Activated CD8-positive, alpha-beta memory T cell treated with anti-CD3 and anti-CD28 coated beads, Interleukin-2, amount 10 ng/mL, durations not matched to agents 7 days and 5 days (primary cell): ENCODE results near the gene NR4A1. TPM values are rescaled to one million over a fixed set of nuclear protein-coding genes. Genes with fewer than 3 reads are reported as not detected.

ENCODE experiments used
- ATAC-seq: fragments of 150-1000 bp; cut with Tn5 transposase; one replicate; pipeline ENCODE4 v1.10.0; 2021; ENCODE audit warnings: moderate library complexity
- CTCF ChIA-PET: fragments of 350-600 bp; sonication (Branson Sonifier 250); formaldehyde crosslinking; loops from one replicate; lab custom pipeline; 2021; ENCODE audit warnings: antibody characterized with exemption; lab: Charles Lee
- DNase-seq: peaks from one replicate; pipeline ENCODE4 v3.0.0-alpha.2; 2020
- H3K27ac Mint-ChIP-seq: one replicate; pipeline ENCODE4 v1.8.0; 2021; ENCODE audit warnings: mild to moderate bottlenecking, mixed read lengths
- H3K27me3 Mint-ChIP-seq: one replicate; pipeline ENCODE4 v1.8.0; 2021; ENCODE audit warnings: mixed read lengths
- H3K36me3 Mint-ChIP-seq: one replicate; pipeline ENCODE4 v1.8.0; 2021; ENCODE audit warnings: mild to moderate bottlenecking, mixed read lengths
- H3K4me1 Mint-ChIP-seq: one replicate; pipeline ENCODE4 v1.8.0; 2021; ENCODE audit warnings: mixed read lengths
- H3K4me3 Mint-ChIP-seq: one replicate; pipeline ENCODE4 v1.8.0; 2021; ENCODE audit warnings: mild to moderate bottlenecking, moderate library complexity, mixed read lengths
- H3K9me3 Mint-ChIP-seq: one replicate; pipeline ENCODE4 v1.8.0; 2022; ENCODE audit warnings: low read depth, mixed read lengths
- total RNA-seq, 2 experiments: library from RNA; stranded (reverse); gene quantifications; one replicate each; pipeline ENCODE4 v1.2.3, GENCODE V29; 2021

NR4A1 gene
- total RNA-seq, 2 experiments from 2014 or later = 8.4 to 41.8 TPM

DNA sequence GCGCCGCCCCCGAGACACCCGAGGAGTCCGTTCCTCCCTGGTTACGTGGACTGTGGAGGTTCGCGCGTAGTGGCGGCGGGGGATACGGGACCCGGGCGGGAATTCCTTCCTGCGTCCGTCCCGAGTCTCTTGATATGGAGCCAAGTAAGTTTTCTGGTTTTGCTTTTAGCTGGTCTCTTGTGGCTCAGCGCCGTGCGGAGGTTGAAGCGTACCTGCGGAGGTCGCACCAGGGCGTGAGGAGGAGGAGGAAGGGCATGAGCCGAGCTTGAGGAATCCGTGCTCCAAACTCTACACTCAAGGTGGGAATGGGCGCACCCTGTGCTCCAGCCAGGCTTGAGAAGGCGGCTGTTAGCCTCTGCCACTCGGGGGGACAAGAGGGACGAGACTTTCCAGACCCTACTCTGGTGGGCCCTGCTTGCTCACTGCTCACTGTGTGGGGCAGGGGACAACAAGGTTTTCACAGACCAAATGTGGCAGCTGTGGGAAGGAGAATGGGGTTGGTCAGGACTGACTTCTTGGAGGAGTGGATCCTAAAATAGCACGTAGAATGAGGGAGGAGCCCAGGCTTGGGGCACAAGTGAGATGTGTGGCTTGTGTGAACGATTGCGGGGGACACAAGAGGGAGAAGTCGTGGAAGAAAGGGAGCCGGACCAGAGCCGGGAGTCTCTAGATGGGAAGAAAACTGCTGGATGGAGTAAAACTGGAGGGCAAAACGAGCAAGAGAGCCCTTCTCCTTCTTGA lies 19.1 kb downstream of the NR4A1 start:
- Mint-ChIP-seq H3K36me3 (peaks cover 17% of the 10 kb centered on the region), H3K27ac (peak overlapping the region; percentile 98), H3K4me1 (peaks cover 62% of the 10 kb centered on the region), H3K27me3 (no peaks in the 10 kb centered on the region), H3K4me3 (peak overlapping the region; percentile 95), H3K9me3 (no peaks in the 10 kb centered on the region)
- DNase-seq (no peak), ATAC-seq (no peak)
- CTCF ChIA-PET = interaction anchor here (0.7 to 16.2 kb wide), 13 partner anchors 9 to 77 kb away, joined by 3 to 404 read pairs (median 6); partner anchors contain the start of gene NR4A1

DNA sequence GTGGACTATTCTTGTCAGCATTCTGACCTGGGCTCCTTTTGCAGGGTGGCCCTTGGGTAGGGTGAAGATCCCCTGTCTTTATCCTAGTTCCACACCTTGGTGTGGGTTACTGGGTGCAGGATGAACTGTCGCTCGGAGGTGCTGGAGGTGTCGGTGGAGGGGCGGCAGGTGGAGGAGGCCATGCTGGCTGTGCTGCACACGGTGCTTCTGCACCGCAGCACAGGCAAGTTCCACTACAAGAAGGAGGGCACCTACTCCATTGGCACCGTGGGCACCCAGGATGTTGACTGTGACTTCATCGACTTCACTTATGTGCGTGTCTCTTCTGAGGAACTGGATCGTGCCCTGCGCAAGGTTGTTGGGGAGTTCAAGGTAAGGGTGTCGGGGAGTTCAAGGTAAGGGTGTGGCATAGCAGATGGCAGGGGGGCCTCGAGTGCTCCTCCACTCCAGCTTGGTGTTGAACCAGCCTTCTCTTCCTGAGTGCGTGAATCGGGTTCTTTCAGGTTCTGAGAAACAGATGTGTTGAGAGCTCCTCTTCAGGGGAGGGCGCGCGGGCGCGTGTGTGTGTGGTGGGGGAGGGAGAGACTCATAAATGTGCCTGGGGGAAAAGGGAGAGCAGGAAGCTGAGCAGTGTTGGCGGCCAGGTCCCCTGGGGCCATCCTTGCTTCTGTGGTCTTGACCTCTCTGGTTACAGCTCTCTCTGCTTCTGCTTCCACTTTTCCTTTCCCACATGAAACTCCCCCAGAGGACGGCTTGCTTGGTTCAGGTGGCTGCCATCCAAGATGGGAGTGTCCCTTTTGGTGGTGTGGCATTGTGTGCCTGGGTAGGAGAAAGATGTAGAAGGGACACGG lies 22.5 kb downstream of the NR4A1 start:
- H3K27ac Mint-ChIP-seq = peak overlapping the region; percentile 13
- CTCF ChIA-PET = interaction anchor here (1.3 to 16.2 kb wide), 3 partner anchors 9 to 46 kb away, joined by 4 to 404 read pairs (median 78); no protein-coding TSS in a partner anchor
- ATAC-seq (no peak), DNase-seq (no peak)
- H3K4me1 Mint-ChIP-seq = peaks cover 46% of the 10 kb centered on the region
- H3K9me3 Mint-ChIP-seq = no peaks in the 10 kb centered on the region
- no peak overlapping the region for H3K4me3 Mint-ChIP-seq
- H3K36me3 Mint-ChIP-seq = peaks cover 24% of the 10 kb centered on the region
- no peaks in the 10 kb centered on the region for H3K27me3 Mint-ChIP-seq

DNA sequence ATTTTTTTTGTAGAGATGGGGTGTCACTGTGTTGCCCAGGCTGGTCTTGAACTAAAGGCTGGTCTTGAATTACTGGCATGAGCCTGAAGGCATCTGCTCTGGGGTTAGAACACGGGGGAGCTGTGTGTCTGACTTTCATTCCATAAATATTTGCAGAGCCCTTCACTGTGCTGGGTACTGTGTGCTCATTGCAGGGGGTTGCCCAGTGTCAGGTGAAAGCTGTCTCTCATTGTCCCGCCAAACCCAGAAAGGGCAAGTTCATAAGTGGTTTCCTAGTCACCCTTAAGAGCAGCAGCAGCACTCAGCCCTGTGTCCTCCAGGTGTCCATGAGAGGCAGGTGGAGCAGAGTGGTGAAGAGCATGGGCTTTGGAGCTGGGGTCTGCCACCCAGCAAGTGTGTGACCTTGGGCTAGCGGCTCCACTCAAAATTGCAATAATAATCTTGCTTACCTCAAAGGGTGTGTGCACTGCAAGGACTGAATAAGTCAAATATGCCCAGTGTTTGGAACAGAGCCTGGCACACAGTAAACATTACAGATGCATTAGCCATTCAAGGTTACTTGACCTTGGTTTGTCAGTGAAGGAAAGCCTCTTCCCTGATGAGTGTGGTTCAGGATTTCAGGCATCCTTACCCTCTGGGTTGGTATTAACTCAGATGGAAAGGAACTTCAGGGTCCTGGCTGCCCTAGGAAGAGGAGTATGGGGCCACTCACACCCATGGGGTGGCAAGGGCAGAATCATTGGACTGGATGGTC lies 23.9 kb downstream of the NR4A1 start:
- H3K4me1 Mint-ChIP-seq = peaks cover 37% of the 10 kb centered on the region
- H3K4me3 Mint-ChIP-seq = no peak overlapping the region
- DNase-seq (no peak), ATAC-seq (no peak)
- no peak overlapping the region for H3K27ac Mint-ChIP-seq
- CTCF ChIA-PET = interaction anchor here (1.2 to 15.9 kb wide), 2 partner anchors 36 to 49 kb away, joined by 3 to 410 read pairs; no protein-coding TSS in a partner anchor
- no peaks in the 10 kb centered on the region for H3K9me3 Mint-ChIP-seq
- H3K36me3 Mint-ChIP-seq = peaks cover 23% of the 10 kb centered on the region
- H3K27me3 Mint-ChIP-seq = no peaks in the 10 kb centered on the region

DNA sequence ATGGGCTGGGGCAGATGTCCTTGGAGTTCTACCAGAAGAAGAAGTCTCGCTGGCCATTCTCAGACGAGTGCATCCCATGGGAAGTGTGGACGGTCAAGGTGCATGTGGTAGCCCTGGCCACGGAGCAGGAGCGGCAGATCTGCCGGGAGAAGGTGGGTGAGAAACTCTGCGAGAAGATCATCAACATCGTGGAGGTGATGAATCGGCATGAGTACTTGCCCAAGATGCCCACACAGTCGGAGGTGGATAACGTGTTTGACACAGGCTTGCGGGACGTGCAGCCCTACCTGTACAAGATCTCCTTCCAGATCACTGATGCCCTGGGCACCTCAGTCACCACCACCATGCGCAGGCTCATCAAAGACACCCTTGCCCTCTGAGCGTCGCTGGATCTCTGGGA lies 25.6 kb downstream of the NR4A1 start:
- Mint-ChIP-seq H3K36me3 (peaks cover 23% of the 10 kb centered on the region), H3K4me1 (peaks cover 23% of the 10 kb centered on the region), H3K27ac (no peak overlapping the region), H3K9me3 (no peaks in the 10 kb centered on the region), H3K27me3 (no peaks in the 10 kb centered on the region), H3K4me3 (no peak overlapping the region)
- CTCF ChIA-PET = interaction anchor here (1.9 to 15.9 kb wide), 2 partner anchors 44 to 51 kb away, joined by 5 to 410 read pairs; no protein-coding TSS in a partner anchor
- no peak for DNase-seq
- no peak for ATAC-seq

DNA sequence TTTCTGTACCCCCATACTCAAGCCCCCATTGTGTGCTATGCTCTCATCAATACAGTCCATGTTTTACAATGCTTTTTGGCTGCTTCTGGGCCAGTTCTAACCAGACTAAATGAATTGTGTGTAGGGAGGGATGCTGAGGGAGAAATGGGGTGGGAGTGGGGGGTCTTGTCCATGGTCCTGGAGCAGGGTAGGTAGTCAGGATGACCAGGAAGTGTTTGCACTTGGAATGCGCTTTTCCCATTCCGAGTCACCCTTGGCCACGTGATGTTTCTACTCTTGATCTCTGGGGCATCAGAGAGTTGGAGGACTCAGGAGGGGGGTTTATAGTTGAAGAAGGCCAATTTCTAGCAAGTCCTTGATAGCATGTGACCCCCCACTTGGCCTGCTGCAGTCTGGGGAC lies 27.0 kb downstream of the NR4A1 start:
- no peak overlapping the region for H3K4me3 Mint-ChIP-seq
- no peak for DNase-seq
- no peak overlapping the region for H3K27ac Mint-ChIP-seq
- peaks cover 12% of the 10 kb centered on the region for H3K4me1 Mint-ChIP-seq
- no peaks in the 10 kb centered on the region for H3K27me3 Mint-ChIP-seq
- H3K36me3 Mint-ChIP-seq = peaks cover 16% of the 10 kb centered on the region
- CTCF ChIA-PET = interaction anchor here (2.4 to 15.9 kb wide), 2 partner anchors 42 to 53 kb away, joined by 5 to 410 read pairs; no protein-coding TSS in a partner anchor
- ATAC-seq = no peak
- H3K9me3 Mint-ChIP-seq = no peaks in the 10 kb centered on the region

DNA sequence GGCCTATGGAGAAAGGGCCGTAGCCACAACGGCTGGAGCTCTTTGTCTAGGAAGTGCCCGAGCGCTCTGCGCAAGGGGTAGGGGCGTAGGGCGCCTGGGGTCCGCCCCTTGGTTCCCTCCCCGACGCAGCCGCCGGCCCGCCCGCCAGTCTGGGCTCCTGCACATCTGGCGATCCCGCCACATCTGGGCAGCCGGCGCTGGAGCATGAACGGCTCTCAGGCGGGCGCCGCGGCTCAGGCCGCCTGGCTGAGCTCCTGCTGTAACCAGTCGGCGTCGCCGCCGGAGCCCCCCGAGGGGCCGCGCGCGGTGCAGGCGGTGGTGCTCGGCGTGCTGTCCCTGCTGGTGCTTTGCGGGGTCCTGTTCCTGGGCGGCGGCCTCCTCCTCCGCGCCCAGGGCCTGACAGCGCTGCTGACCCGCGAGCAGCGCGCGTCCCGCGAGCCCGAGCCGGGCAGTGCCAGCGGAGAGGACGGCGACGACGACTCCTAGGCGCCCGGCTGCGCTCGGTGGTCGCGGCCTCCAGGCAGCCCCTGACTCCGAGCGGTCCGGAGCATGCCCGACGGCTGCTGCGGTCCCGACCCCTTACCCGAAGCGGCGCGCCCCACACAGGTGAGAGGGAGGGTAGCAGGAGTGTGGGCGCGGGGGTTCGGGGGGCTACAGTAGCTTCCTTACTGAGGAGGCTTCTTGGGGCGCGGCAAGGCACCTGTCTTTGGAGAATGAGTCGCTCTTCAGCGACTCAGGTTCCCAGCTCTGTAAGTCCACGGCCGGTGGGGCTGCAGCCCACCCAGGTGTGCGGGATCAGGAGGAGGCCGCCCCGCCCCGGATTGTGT lies 28.5 kb downstream of the NR4A1 start, which contains the start of gene SMIM41:
TSS of gene SMIM41 (plus strand) at position 129 of the 827 bp plus-strand sequence. CDS start at position 205, 76 bp downstream.
- Mint-ChIP-seq H3K9me3 (no peaks in the 10 kb centered on the region), H3K4me3 (no peak within 1 kb of the TSS), H3K4me1 (peaks cover 4% of the 10 kb centered on the region), H3K27me3 (no peaks in the 10 kb centered on the region), H3K27ac (no peak within 1 kb of the TSS), H3K36me3 (peaks cover 7% of the 10 kb centered on the region)
- CTCF ChIA-PET = interaction anchor here (0.6 to 15.9 kb wide), 5 partner anchors 9 to 54 kb away, joined by 3 to 410 read pairs (median 11); partner anchors contain the start of gene ATG101
- DNase-seq = no peak
- ATAC-seq = no peak

DNA sequence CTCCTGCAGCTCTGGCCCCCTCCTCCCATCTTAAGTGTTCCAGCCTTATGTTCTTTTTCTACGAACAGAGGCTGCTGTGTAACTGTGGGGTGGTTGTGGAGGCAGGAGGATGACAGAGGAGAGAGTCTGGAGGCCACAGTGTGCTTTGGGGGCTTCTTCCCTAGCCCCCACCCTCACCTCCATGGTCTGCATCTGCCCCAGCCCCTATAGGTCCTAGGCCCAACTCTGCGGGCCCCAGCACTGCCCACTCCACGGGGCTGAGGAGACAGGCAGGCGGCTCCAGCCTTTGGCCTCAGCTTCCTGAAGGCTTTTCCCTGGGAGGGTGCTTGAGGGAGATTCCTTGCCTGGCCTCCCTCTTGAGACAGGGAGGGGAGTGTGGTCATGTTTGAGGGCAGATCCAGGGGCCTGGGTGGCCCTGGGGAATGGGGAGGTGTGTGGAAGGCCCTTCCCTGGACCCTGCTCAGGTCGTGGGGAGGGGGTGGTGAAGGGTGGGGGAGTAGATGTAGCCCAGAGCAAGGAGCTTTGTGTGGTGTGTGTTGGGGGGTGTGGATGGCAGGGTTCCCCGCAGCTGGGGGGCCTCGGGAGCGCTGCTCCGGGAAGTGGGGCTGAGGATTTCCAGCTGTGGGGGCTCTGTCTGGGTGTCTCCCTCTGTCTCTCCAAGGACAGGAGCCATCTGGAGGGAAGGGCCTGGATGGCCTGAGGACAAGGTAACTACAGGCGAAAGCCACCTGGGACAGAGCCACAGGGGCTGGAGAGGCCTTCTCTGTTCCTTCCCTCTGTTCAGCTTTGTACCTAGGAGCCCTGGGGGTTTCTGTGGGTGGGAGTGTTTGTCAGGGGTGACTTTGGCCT lies 29.4 kb downstream of the NR4A1 start:
- no peaks in the 10 kb centered on the region for H3K9me3 Mint-ChIP-seq
- H3K36me3 Mint-ChIP-seq = peaks cover 7% of the 10 kb centered on the region
- CTCF ChIA-PET = interaction anchor here (0.6 to 15.9 kb wide), 4 partner anchors 10 to 55 kb away, joined by 3 to 410 read pairs (median 44); partner anchors contain the start of gene ATG101
- DNase-seq (no peak), ATAC-seq (no peak)
- peaks cover 4% of the 10 kb centered on the region for H3K4me1 Mint-ChIP-seq
- no peaks in the 10 kb centered on the region for H3K27me3 Mint-ChIP-seq
- H3K27ac Mint-ChIP-seq = no peak overlapping the region
- no peak overlapping the region for H3K4me3 Mint-ChIP-seq

DNA sequence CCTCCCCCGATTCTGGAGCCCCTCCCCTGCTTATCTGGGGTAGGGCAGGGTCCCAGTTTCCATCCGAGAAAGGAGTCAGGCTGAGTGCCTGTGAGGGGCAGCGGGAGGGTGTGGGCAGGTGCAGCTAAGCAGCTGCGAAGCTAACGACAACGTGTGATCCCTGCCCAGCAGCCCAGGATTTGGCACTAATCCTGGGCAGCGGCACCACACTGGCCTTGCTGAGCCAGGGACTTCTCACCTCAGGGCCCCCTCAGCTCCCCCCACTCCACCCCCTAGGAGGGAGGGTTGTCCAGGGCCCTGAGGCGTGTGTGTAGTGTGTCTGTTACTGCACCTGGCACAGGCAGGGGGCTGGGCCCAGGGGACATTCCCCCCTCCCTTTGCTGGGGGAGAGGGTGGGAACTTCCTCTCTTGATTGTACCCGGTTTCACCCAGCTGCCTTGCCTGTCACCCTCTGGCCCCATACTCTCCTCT lies 30.1 kb downstream of the NR4A1 start:
- Mint-ChIP-seq H3K4me3 (no peak overlapping the region), H3K4me1 (peaks cover 4% of the 10 kb centered on the region), H3K9me3 (no peaks in the 10 kb centered on the region), H3K27me3 (no peaks in the 10 kb centered on the region), H3K36me3 (peaks cover 7% of the 10 kb centered on the region), H3K27ac (no peak overlapping the region)
- no peak for ATAC-seq
- CTCF ChIA-PET = interaction anchor here (1.4 to 15.9 kb wide), 4 partner anchors 10 to 82 kb away, joined by 3 to 410 read pairs (median 44); partner anchors contain the start of gene ATG101
- DNase-seq = no peak

DNA sequence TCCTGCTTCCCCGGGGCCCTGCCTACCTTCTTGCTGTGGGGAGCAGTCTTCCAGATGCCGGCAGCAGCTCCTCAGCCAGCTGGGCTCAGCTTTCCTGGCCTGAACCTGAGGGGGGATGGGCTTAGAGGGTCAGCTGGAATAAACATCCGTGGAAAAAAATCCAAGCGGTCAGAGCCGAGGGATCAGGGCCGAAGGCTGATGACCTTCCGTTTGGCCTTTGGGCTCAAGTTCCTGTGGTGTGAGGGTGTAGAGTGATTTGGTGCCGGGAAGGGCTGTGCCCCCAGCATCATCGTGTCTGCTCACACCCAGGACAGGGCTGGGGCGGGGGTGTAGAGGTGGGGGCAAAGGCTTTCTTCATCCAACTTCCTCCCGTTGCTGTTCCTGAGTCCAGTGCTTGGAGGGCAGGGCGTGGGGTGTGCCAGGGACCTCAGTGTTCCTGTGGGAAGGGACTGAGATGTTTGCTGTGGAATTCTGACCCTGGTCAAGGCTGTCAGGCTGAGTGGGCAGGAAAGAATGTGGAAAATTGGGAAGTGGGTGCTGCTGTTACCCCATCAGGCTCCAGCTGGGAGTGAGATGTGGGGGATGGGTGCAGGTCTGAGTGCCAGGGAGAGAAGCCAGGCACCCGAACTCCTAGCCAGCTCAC lies 30.9 kb downstream of the NR4A1 start:
- CTCF ChIA-PET = interaction anchor here (0.6 to 15.9 kb wide), 14 partner anchors 11 to 89 kb away, joined by 3 to 410 read pairs (median 4); partner anchors contain the start of genes ATG101 and TAMALIN
- ATAC-seq (no peak), DNase-seq (no peak)
- H3K4me3 Mint-ChIP-seq = no peak overlapping the region
- H3K27me3 Mint-ChIP-seq = peaks cover 5% of the 10 kb centered on the region
- no peak overlapping the region for H3K27ac Mint-ChIP-seq
- H3K9me3 Mint-ChIP-seq = no peaks in the 10 kb centered on the region
- H3K36me3 Mint-ChIP-seq = peaks cover 4% of the 10 kb centered on the region
- H3K4me1 Mint-ChIP-seq = peaks cover 4% of the 10 kb centered on the region

DNA sequence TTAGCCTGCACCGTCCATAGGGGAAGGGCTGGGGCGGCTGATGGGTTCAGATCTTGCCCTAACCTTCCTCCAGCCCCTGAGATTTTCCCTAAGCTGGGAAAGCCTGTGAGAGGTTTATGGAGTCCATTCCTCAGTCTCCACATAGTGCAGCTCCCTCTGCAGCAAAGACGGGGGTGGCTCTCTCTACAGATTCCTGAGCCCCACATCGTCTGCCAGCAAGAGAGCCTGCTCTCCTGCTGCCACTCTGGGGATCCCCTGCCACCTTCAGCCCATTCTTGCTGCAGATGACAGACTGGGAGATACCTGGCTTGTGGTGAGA lies 31.4 kb downstream of the NR4A1 start:
- H3K27ac Mint-ChIP-seq = no peak overlapping the region
- DNase-seq = no peak
- H3K4me1 Mint-ChIP-seq = peaks cover 4% of the 10 kb centered on the region
- peaks cover 10% of the 10 kb centered on the region for H3K27me3 Mint-ChIP-seq
- peaks cover 3% of the 10 kb centered on the region for H3K36me3 Mint-ChIP-seq
- H3K4me3 Mint-ChIP-seq = no peak overlapping the region
- H3K9me3 Mint-ChIP-seq = no peaks in the 10 kb centered on the region
- no peak for ATAC-seq
- CTCF ChIA-PET = interaction anchor here (0.7 to 15.9 kb wide), 12 partner anchors 12 to 89 kb away, joined by 3 to 410 read pairs (median 4); partner anchors contain the start of gene ATG101
